ENCODE data around the gene SLIT3. TPM values are rescaled to one million over a fixed set of nuclear protein-coding genes. Genes with fewer than 3 reads are reported as not detected.

SLIT3 gene
- total and polyA plus RNA-seq, 8 donors = 1.2 to 24.5 (median 8.6) TPM

DNA sequence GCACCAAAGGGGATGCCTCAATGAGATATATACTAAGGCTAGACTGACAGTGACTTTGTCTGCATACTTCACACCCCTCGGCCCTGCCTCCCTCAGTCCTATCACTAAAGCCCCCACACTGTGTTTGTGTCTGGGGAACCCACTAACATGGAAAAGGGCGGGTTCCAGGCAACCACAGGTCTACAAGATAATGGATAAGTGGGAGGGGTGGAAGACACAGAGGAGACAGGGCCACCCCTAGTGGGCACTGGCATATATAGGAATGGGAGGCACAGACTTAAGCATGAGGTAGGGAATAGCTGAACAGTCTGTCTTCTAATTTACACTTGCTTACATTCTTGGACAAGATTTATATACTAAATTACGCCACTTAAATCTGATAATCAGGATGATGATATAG is 74.0 kb downstream of the SLIT3 start:
- Histone ChIP-seq H3K9me3 (no peaks in the 10 kb centered on the region), H3K27me3 (no peaks in the 10 kb centered on the region), H3K36me3 (no peaks in the 10 kb centered on the region), H3K4me3 (no peak overlapping the region), H3K27ac (no peak overlapping the region), H3K4me1 (peaks cover 0 to 11% (median 2%) of the 10 kb centered on the region in 4 donors)
- WGBS, 5 donors = 77 to 94% (median 82%) methylated on average over 3 of the region's 3 CpGs
- no peak for DNase-seq
- TF ChIP-seq POLR2AphosphoS5 (IDR thresholded peaks at IDR 0.05) (no peak), POLR2A (IDR thresholded peaks at IDR 0.05) (no peak), EP300 (IDR thresholded peaks at IDR 0.05) (no peak), CTCF (IDR thresholded peaks at IDR 0.05) (no peak)
- intact Hi-C loops (cut with DNase I; ENCODE audit: low total_unique reads) = no loop called here

GRCh38 chr5:169225830-169226356 is 75.0 kb downstream of the SLIT3 start:
- WGBS, 5 donors = 89 to 97% (median 91%) methylated on average over 6 of the region's 6 CpGs
- Histone ChIP-seq H3K9me3 (no peaks in the 10 kb centered on the region), H3K27ac (no peak overlapping the region), H3K4me3 (no peak overlapping the region), H3K36me3 (no peaks in the 10 kb centered on the region), H3K4me1 (peaks cover 0 to 11% (median 2%) of the 10 kb centered on the region in 4 donors), H3K27me3 (no peaks in the 10 kb centered on the region)
- intact Hi-C loops (cut with DNase I; ENCODE audit: low total_unique reads) = no loop called here
- DNase-seq = no peak
- no peak for TF ChIP-seq POLR2AphosphoS5 (IDR thresholded peaks at IDR 0.05)
- TF ChIP-seq EP300 (IDR thresholded peaks at IDR 0.05) = no peak
- TF ChIP-seq POLR2A (IDR thresholded peaks at IDR 0.05) = no peak
- no peak for TF ChIP-seq CTCF (IDR thresholded peaks at IDR 0.05)

DNA sequence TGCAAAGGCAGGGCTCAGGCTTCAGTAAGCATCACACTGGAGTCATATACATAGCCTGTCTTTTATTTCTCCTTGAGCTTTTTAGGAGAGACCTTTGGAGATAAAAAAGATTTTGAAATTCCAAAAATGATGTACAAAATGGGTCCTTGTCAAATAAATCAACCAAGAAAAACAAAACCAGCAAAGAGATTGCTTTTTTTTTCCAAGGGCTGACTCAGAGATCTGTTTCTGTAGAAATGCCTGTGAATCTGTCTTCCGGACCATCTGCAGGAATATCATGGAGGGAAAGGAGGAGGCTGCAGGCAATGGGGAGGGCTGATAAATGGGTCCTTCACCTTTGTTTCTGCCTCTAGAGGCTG is 77.4 kb downstream of the SLIT3 start:
- no peaks in the 10 kb centered on the region for H3K27me3 ChIP-seq
- TF ChIP-seq POLR2AphosphoS5 (IDR thresholded peaks at IDR 0.05) = no peak
- no peak for TF ChIP-seq POLR2A (IDR thresholded peaks at IDR 0.05)
- TF ChIP-seq CTCF (IDR thresholded peaks at IDR 0.05) = no peak
- no peak for TF ChIP-seq EP300 (IDR thresholded peaks at IDR 0.05)
- no peak for DNase-seq
- H3K4me3 ChIP-seq = no peak overlapping the region
- WGBS, 5 donors = 64 to 87% (median 79%) methylated on average over 1 of the region's 1 CpG
- peaks cover 0 to 21% (median 12%) of the 10 kb centered on the region in 4 donors for H3K4me1 ChIP-seq
- H3K9me3 ChIP-seq = no peaks in the 10 kb centered on the region
- H3K27ac ChIP-seq = no peak overlapping the region
- intact Hi-C loops (cut with DNase I; ENCODE audit: low total_unique reads) = no loop called here
- no peaks in the 10 kb centered on the region for H3K36me3 ChIP-seq

- H3K27ac ChIP-seq = no peak overlapping the region
- H3K9me3 ChIP-seq = no peaks in the 10 kb centered on the region
- H3K27me3 ChIP-seq = no peaks in the 10 kb centered on the region
- TF ChIP-seq EP300 (IDR thresholded peaks at IDR 0.05) = no peak
- TF ChIP-seq CTCF (IDR thresholded peaks at IDR 0.05) = no peak
- TF ChIP-seq POLR2AphosphoS5 (IDR thresholded peaks at IDR 0.05) = no peak
- TF ChIP-seq POLR2A (IDR thresholded peaks at IDR 0.05) = no peak
- WGBS, 5 donors = 50 to 62% (median 58%) methylated on average over 9 of the region's 9 CpGs
- peaks cover 0 to 27% (median 17%) of the 10 kb centered on the region in 4 donors for H3K4me1 ChIP-seq
- no peak for DNase-seq
- no peak overlapping the region for H3K4me3 ChIP-seq
- H3K36me3 ChIP-seq = no peaks in the 10 kb centered on the region
- intact Hi-C loops (cut with DNase I; ENCODE audit: low total_unique reads) = no loop called here
Observed at GRCh38 chr5:169222934-169223594, 77.9 kb downstream of the SLIT3 start.

All from stomach (tissue), 9 donors.